A549 (cell line): ENCODE results near the gene KCNF1. TPM values are rescaled to one million over a fixed set of nuclear protein-coding genes. Genes with fewer than 3 reads are reported as not detected.
A peak's percentile ranks its signal among the peaks of the same experiment; 100 is the strongest.

ENCODE experiments used
- ATAC-seq, 2 experiments: fragments of 200-7000 bp in 1 of 2; fragments of >200 bp in 1 of 2; cut with Nextera tagmentation in 1 of 2; cut with Tn5 transposase in 1 of 2; 3 replicates each; pipeline versions ENCODE4 v1.8.0 to v1.9.1; 2018 to 2020; ENCODE audit warnings: mild to moderate bottlenecking in 1 of 2, moderate library complexity in 1 of 2
- CTCF ChIA-PET: fragments of 300-600 bp; sonication (Branson Sonifier 250); formaldehyde crosslinking; extraction: SDS; loops from one replicate; lab custom pipeline; 2021; ENCODE audit warnings: antibody characterized with exemption, inconsistent platforms; lab: Yijun Ruan, JAX
- POLR2A ChIA-PET: fragments of 350-600 bp; formaldehyde crosslinking; extraction: SDS; loops from one replicate; lab custom pipeline; 2021; ENCODE audit warnings: antibody characterized with exemption, inconsistent platforms; lab: Yijun Ruan, JAX
- DNase-seq, 2 experiments: peaks; one replicate each; pipeline versions ENCODE4 v3.0.0 to v3.0.0-alpha.2; 2011 to 2016; ENCODE audit warnings: low read depth in 1 of 2, low spot score in 1 of 2
- FAIRE-seq: peaks from 2 replicates; lab custom pipeline; 2011; peaks lifted over from hg19 to GRCh38; lab: Jason Lieb, UNC
- H3K27ac ChIP-seq, 2 experiments: fragments of >200 bp; sonication (Bioruptor Twin); formaldehyde crosslinking; 3 replicates each; pipeline ENCODE4 v1.5.1; 2016 to 2017
- H3K4me1 ChIP-seq: fragments of >200 bp; sonication (Bioruptor Twin); formaldehyde crosslinking; 3 replicates; pipeline ENCODE4 v1.6.1; 2016
- H3K4me2 ChIP-seq: fragments of >200 bp; sonication (Bioruptor Twin); formaldehyde crosslinking; 3 replicates; pipeline ENCODE4 v1.6.1; 2016
- H3K4me3 ChIP-seq: fragments of >200 bp; sonication (Bioruptor Twin); formaldehyde crosslinking; 3 replicates; pipeline ENCODE4 v1.5.1; 2016
- H3K9me3 ChIP-seq: fragments of >200 bp; sonication (Bioruptor Twin); formaldehyde crosslinking; 3 replicates; pipeline ENCODE4 v1.6.1; 2016
- BHLHE40 ChIP-seq: IDR thresholded peaks from 2 replicates; pipeline ENCODE4 v1.6.1; 2012; ENCODE audit warnings: low read depth, low read length, inconsistent platforms
- CHD4 ChIP-seq: fragments of 200-600 bp; sonication (generic); IDR thresholded peaks from 2 replicates; pipeline ENCODE4 v1.6.1; 2016; ENCODE audit warnings: antibody characterized with exemption, mild to moderate bottlenecking, borderline replicate concordance
- CTCF ChIP-seq: fragments of >200 bp; sonication (Bioruptor Twin); formaldehyde crosslinking; IDR thresholded peaks from 3 replicates; pipeline ENCODE4 v1.5.1; 2016
- ELK1 ChIP-seq: fragments of 150-350 bp; IDR thresholded peaks from 2 replicates; pipeline ENCODE4 v1.6.1; 2014; ENCODE audit warnings: low read depth, mild to moderate bottlenecking, low read length
- ESRRA ChIP-seq: fragments of 150-350 bp; IDR thresholded peaks from 2 replicates; pipeline ENCODE4 v1.6.1; 2014; ENCODE audit warnings: mild to moderate bottlenecking, low read length, borderline replicate concordance
- FOSB ChIP-seq: fragments of 250-450 bp; sonication (Bioruptor Pico); IDR thresholded peaks from 2 replicates; pipeline ENCODE4 v1.5.0; 2020; ENCODE audit warnings: mild to moderate bottlenecking, moderate library complexity
- HEYL ChIP-seq: fragments of 250-450 bp; sonication (Bioruptor Pico); IDR thresholded peaks from 2 replicates; pipeline ENCODE4 v1.8.0; 2021; ENCODE audit warnings: mild to moderate bottlenecking, moderate library complexity
- HOXB13 ChIP-seq: fragments of 250-450 bp; sonication (Bioruptor Pico); IDR thresholded peaks from 2 replicates; pipeline ENCODE4 v1.5.0; 2020; ENCODE audit warnings: low read depth, mild to moderate bottlenecking, moderate library complexity
- JUN ChIP-seq, 2 experiments: fragments of >200 bp; sonication (Bioruptor Twin); formaldehyde crosslinking; IDR thresholded peaks; 2 replicates in 1 of 2; 3 replicates in 1 of 2; pipeline ENCODE4 v1.6.1; 2016 to 2017
- KDM5A ChIP-seq: fragments of 200-600 bp; sonication (generic); IDR thresholded peaks from 2 replicates; pipeline ENCODE4 v1.6.1; 2016; ENCODE audit warnings: antibody characterized with exemption, mild to moderate bottlenecking
- NFE2L2 ChIP-seq: fragments of 150-350 bp; conservative IDR thresholded peaks from 2 replicates; pipeline ENCODE4 v1.6.1; 2014; ENCODE audit warnings: low read length
- NR3C1 ChIP-seq: fragments of >200 bp; sonication (Bioruptor Twin); formaldehyde crosslinking; IDR thresholded peaks from 3 replicates; pipeline ENCODE4 v1.6.1; 2017
- POLR2A ChIP-seq: IDR thresholded peaks from 2 replicates; pipeline ENCODE4 v1.6.1; 2012; ENCODE audit warnings: mild to moderate bottlenecking, low read length
- POLR2AphosphoS2 ChIP-seq: conservative IDR thresholded peaks from 2 replicates; pipeline ENCODE4 v1.6.1; 2012; ENCODE audit warnings: low read length, improper control_type of control experiment, inconsistent platforms
- RAD21 ChIP-seq, 2 experiments: fragments of >200 bp in 1 of 2; sonication (Bioruptor Twin) in 1 of 2; formaldehyde crosslinking in 1 of 2; IDR thresholded peaks in 1 of 2; conservative IDR thresholded peaks in 1 of 2; 2 replicates in 1 of 2; 3 replicates in 1 of 2; pipeline ENCODE4 v1.6.1; 2012 to 2018; ENCODE audit warnings: inconsistent platforms in 1 of 2
- RARB ChIP-seq: fragments of 250-450 bp; sonication (Bioruptor Pico); IDR thresholded peaks from 2 replicates; pipeline ENCODE4 v1.8.0; 2021; ENCODE audit warnings: mild to moderate bottlenecking, moderate library complexity
- RCOR1 ChIP-seq: fragments of 150-350 bp; IDR thresholded peaks from 2 replicates; pipeline ENCODE4 v1.6.1; 2014; ENCODE audit warnings: antibody characterized with exemption, low read length, low read depth
- SREBF2 ChIP-seq: fragments of 450-650 bp; IDR thresholded peaks from 2 replicates; pipeline ENCODE4 v1.6.1; 2014; ENCODE audit warnings: mild to moderate bottlenecking, moderate library complexity
- TP53 ChIP-seq: fragments of 250-450 bp; sonication (Bioruptor Pico); IDR thresholded peaks from 2 replicates; pipeline ENCODE4 v1.5.0; 2021; ENCODE audit warnings: mild to moderate bottlenecking, moderate library complexity
- USF2 ChIP-seq: fragments of 450-650 bp; IDR thresholded peaks from 2 replicates; pipeline ENCODE4 v1.6.1; 2014; ENCODE audit warnings: antibody characterized with exemption
- ZFP36 ChIP-seq: fragments of 450-650 bp; IDR thresholded peaks from 2 replicates; pipeline ENCODE4 v1.6.1; 2014; ENCODE audit warnings: borderline replicate concordance; ENCODE audit not compliant: partially characterized antibody
- WGBS: methylation state at CpG from one replicate; pipeline ENCODE4 v1.1.6; 2017; ENCODE audit errors: missing lambda C conversion rate; 5-methylcytosine and 5-hydroxymethylcytosine counted together
- polyA plus RNA-seq, 4 experiments: library from polyadenylated mRNA; depleted of rRNA in 3 of 4; stranded (reverse); fragments of >200 nt; fragmentation: RNase III in 1 of 4; extraction: RNeasy Plus Mini Kit Qiagen cat#74134 plus additional on column Dnase treatment in 1 of 4; gene quantifications; 2 replicates in 3 of 4; 3 replicates in 1 of 4; pipeline ENCODE4 v1.2.3, GENCODE V29; 2011 to 2017
- TF ChIP-seq, protein P1 (sequence below): IDR thresholded peaks from 2 replicates; pipeline ENCODE4 v1.6.1; 2012; ENCODE audit warnings: low read depth, borderline replicate concordance
- TF ChIP-seq, protein P2 (sequence below): IDR thresholded peaks from 2 replicates; pipeline ENCODE4 v1.6.1; 2012

Gene KCNF1
- polyA plus RNA-seq, 2 of the 4 experiments (the other 2 are of a cell fraction): 3.7 to 4.4 TPM

GRCh38 chr2:10901160-10901939 lies 10.4 kb upstream of the KCNF1 start (continued):
- TF ChIP-seq JUN (IDR thresholded peaks at IDR 0.05) (0 out of 5 replicates have a peak, but pooled peaks of 1 of the 2 experiments have one; percentile 33), SREBF2 (no peak), ESRRA (no peak)

DNA sequence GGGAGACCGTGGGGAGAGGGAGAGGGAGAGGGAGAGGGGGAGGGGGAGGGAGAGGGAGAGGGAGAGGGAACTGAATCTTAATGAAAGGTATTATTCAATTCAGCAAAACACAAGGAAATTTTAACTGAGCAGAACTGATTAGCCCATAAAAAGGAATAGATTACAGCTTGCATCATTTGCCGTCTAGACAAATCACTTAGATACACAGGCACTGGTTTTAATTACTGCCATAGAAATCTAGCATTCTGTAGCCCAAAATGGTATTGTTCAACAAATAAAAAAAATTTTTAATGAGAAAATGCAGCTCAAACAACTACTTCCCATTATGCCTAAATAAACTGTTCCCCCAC lies 7.9 kb upstream of the KCNF1 start:
- WGBS: 75% methylated on average over 2 of the region's 2 CpGs

DNA sequence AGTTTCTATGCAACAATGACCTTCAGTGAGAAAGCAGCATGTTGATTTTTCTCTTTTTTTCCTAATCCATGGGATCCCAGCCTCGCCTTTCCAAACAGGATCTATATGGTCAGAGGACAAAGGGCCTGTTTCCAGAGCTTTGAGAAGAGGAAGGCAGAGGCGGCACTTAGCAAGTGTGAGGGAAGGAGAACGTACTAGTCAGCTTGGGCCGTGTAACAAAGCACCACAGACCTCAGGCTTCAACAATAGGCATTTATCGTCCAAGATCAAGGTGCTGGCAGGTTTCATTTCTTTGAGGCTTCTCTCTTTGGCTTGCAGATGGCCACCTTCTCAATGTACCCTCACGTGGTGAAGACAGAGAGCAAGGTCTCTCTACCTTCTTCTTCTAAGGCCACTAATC lies 7.3 kb upstream of the KCNF1 start:
- WGBS: 89% methylated on average over 6 of the region's 6 CpGs

More for the DNA sequence above, 7.9 kb upstream of the KCNF1 start:
- no peaks in the 10 kb centered on the region for H3K9me3 ChIP-seq
- no peak for ATAC-seq
- ChIA-PET POLR2A (no interaction called here), CTCF (interaction anchor here (0.6 to 1.4 kb wide), 5 partner anchors 55 to 334 kb away, joined by 3 to 5 read pairs (median 5); no protein-coding TSS in a partner anchor)
- no peak overlapping the region for H3K4me3 ChIP-seq
- no peak overlapping the region for H3K4me2 ChIP-seq
- no peak for TF ChIP-seq NR3C1
- no peak for TF ChIP-seq RCOR1
- TF ChIP-seq HOXB13 (CRISPR knock-in tag): no peak
- TF ChIP-seq, protein P1, sequence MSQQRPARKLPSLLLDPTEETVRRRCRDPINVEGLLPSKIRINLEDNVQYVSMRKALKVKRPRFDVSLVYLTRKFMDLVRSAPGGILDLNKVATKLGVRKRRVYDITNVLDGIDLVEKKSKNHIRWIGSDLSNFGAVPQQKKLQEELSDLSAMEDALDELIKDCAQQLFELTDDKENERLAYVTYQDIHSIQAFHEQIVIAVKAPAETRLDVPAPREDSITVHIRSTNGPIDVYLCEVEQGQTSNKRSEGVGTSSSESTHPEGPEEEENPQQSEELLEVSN: no peak
- H3K27ac ChIP-seq: no peak overlapping the region
- no peak for FAIRE-seq
- H3K4me1 ChIP-seq: peaks cover 22% of the 10 kb centered on the region
- DNase-seq: no peak

DNA sequence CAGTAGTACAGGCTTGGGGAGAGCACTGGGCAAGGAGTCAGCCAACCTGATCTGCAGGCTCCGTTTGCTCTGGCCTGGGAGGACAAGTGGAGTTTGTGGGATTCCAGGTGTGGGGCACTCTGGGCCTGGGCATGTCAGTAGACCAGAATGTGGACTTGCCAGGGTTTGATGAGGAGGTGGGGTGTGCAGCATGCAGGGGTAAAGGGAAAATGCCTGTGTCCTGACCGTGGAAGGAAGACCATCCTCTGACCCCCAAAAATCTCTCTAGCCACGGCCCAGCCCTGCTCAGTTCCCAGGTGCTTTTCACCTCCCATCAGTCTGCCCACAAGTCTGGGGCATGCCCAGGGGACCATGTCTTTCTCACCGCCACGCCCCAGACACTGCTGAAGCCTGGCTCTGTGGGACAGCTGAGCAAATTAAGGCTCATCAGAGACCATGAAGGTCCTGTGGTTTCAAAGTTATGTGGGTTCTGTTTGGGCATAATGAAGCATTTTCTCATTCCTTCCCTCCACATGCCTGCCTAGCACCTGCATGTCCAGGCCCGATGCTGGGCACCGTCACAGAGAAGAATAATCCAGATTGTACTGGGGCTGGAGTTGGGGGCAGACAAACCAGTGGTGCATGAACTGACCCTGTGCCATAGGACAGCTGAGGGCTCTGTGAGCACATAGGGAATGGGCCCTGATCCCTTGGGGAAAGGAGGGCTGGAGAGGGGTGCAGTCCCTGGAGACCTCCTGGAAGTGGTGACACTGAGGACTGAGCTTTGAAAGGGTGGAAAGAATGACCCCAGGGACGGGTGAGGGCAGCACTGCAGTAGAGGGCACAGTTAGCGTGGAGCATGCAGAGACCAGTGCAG lies 6.5 kb upstream of the KCNF1 start:
- no peak overlapping the region for H3K4me3 ChIP-seq
- H3K4me1 ChIP-seq: peaks cover 17% of the 10 kb centered on the region
- H3K4me2 ChIP-seq: no peak overlapping the region
- CTCF ChIA-PET: interaction anchor here (1.2 to 1.4 kb wide), 3 partner anchors 41 to 219 kb away, joined by 3 to 5 read pairs (median 3); no protein-coding TSS in a partner anchor
- POLR2A ChIA-PET: no interaction called here
- 85% methylated on average over 9 of the region's 9 CpGs for WGBS
- 0 out of 6 replicates have a peak overlapping the region, but pooled peaks of 1 of the 2 experiments have one; percentile 23 for H3K27ac ChIP-seq
- no peak for ATAC-seq
- no peaks in the 10 kb centered on the region for H3K9me3 ChIP-seq
- no peak for FAIRE-seq
- no peak for DNase-seq
- no peak for TF ChIP-seq CHD4
- TF ChIP-seq, protein P2, sequence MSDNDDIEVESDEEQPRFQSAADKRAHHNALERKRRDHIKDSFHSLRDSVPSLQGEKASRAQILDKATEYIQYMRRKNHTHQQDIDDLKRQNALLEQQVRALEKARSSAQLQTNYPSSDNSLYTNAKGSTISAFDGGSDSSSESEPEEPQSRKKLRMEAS: no peak
- no peak for TF ChIP-seq BHLHE40
- no peak for TF ChIP-seq TP53 (CRISPR knock-in tag)
- TF ChIP-seq POLR2AphosphoS2: no peak
- no peak for TF ChIP-seq USF2
- no peak for TF ChIP-seq POLR2A
- TF ChIP-seq, protein P1: no peak
- no peak for TF ChIP-seq ELK1
- TF ChIP-seq ZFP36: no peak
- TF ChIP-seq NFE2L2: no peak
- no peak for TF ChIP-seq HEYL

More for the DNA sequence above, 7.3 kb upstream of the KCNF1 start:
- H3K27ac ChIP-seq: no peak overlapping the region
- POLR2A ChIA-PET: no interaction called here
- FAIRE-seq (no peak), DNase-seq (no peak), ATAC-seq (no peak)
- H3K9me3 ChIP-seq: no peaks in the 10 kb centered on the region
- TF ChIP-seq CTCF: no peak
- TF ChIP-seq RAD21 (conservative IDR thresholded peaks at IDR 0.05 in 1 of 2, IDR thresholded peaks at IDR 0.05 in 1 of 2): no peak
- TF ChIP-seq HOXB13 (CRISPR knock-in tag): no peak
- no peak for TF ChIP-seq RARB (CRISPR knock-in tag)
- TF ChIP-seq CHD4: no peak
- no peak for TF ChIP-seq FOSB (CRISPR knock-in tag)
- no peak for TF ChIP-seq KDM5A
- no peak overlapping the region for H3K4me3 ChIP-seq
- peaks cover 22% of the 10 kb centered on the region for H3K4me1 ChIP-seq
- CTCF ChIA-PET: interaction anchor here (0.6 to 1.4 kb wide), 5 partner anchors 55 to 335 kb away, joined by 3 to 5 read pairs (median 5); no protein-coding TSS in a partner anchor
- no peak overlapping the region for H3K4me2 ChIP-seq
